DMS53 (cell line): ENCODE results near the gene KDM4B.

Experiments used
- DNase-seq: peaks from one replicate; lab custom pipeline; 2025; lab: John Stamatoyannopoulos, UW

KDM4B gene

GRCh38 chr19:5048727-5049553 is 80.0 kb downstream of the KDM4B start:
- no peak for DNase-seq

GRCh38 chr19:5049561-5049960 is 80.6 kb downstream of the KDM4B start:
- no peak for DNase-seq

- DNase-seq, result no peak
Measured at GRCh38 chr19:5050067-5050656, 81.2 kb downstream of the KDM4B start.

- DNase-seq, result no peak
Measured at GRCh38 chr19:5050905-5051304, 82.0 kb downstream of the KDM4B start.

- no peak for DNase-seq
Measured at GRCh38 chr19:5051619-5052018, 82.7 kb downstream of the KDM4B start.

GRCh38 chr19:5052515-5052914 is 83.6 kb downstream of the KDM4B start:
- DNase-seq, result no peak

GRCh38 chr19:5052945-5053485 is 84.1 kb downstream of the KDM4B start:
- no peak for DNase-seq

GRCh38 chr19:5053661-5054060 is 84.7 kb downstream of the KDM4B start:
- DNase-seq, result no peak

- no peak for DNase-seq
Measured at GRCh38 chr19:5054551-5055456, 85.9 kb downstream of the KDM4B start.

GRCh38 chr19:5055457-5055776 is 86.5 kb downstream of the KDM4B start:
- no peak for DNase-seq

- peak; percentile 9 for DNase-seq
Measured at GRCh38 chr19:5057860-5058259, 88.9 kb downstream of the KDM4B start.

GRCh38 chr19:5058521-5059212 is 89.8 kb downstream of the KDM4B start:
- no peak for DNase-seq

- no peak for DNase-seq
Measured at GRCh38 chr19:5059213-5059574, 90.3 kb downstream of the KDM4B start.

- no peak for DNase-seq
Measured at GRCh38 chr19:5059793-5060192, 90.9 kb downstream of the KDM4B start.

- DNase-seq, result no peak
Measured at GRCh38 chr19:5062195-5062594, 93.3 kb downstream of the KDM4B start.

- no peak for DNase-seq
Measured at GRCh38 chr19:5062799-5063198, 93.9 kb downstream of the KDM4B start.

GRCh38 chr19:5063873-5064645 is 95.1 kb downstream of the KDM4B start:
- DNase-seq, result no peak

- DNase-seq, result no peak
Measured at GRCh38 chr19:5064896-5065295, 96.0 kb downstream of the KDM4B start.

GRCh38 chr19:5065663-5066093 is 96.8 kb downstream of the KDM4B start:
- DNase-seq, result no peak

GRCh38 chr19:5066768-5067167 is 97.9 kb downstream of the KDM4B start:
- DNase-seq, result no peak

- DNase-seq, result no peak
Measured at GRCh38 chr19:5067678-5068077, 98.8 kb downstream of the KDM4B start.
